Activated naive CD8-positive, alpha-beta T cell treated with anti-CD3 and anti-CD28 coated beads for 36 hours (primary cell): Measurements from ENCODE around the gene MARS1. TPM values are rescaled to one million over a fixed set of nuclear protein-coding genes. Genes with fewer than 3 reads are reported as not detected.

Experiments
- DNase-seq: peaks from one replicate; pipeline ENCODE4 v3.0.0; 2021
- H3K27ac Mint-ChIP-seq: one replicate; pipeline ENCODE4 v1.8.0; 2022; ENCODE audit warnings: mild to moderate bottlenecking, moderate library complexity, mixed read lengths
- H3K27me3 Mint-ChIP-seq: one replicate; pipeline ENCODE4 v1.8.0; 2022; ENCODE audit warnings: mild to moderate bottlenecking, mixed read lengths
- H3K36me3 Mint-ChIP-seq: one replicate; pipeline ENCODE4 v1.8.0; 2021; ENCODE audit warnings: mild to moderate bottlenecking, mixed read lengths
- H3K4me1 Mint-ChIP-seq: one replicate; pipeline ENCODE4 v1.8.0; 2021; ENCODE audit warnings: mixed read lengths
- H3K4me3 Mint-ChIP-seq: one replicate; pipeline ENCODE4 v1.8.0; 2022; ENCODE audit warnings: mild to moderate bottlenecking, moderate library complexity, mixed read lengths
- H3K9me3 Mint-ChIP-seq: one replicate; pipeline ENCODE4 v1.8.0; 2022; ENCODE audit warnings: mixed read lengths
- total RNA-seq, 2 experiments: library from RNA; stranded (reverse); gene quantifications; one replicate each; pipeline ENCODE4 v1.2.3, GENCODE V29; 2021

The MARS1 gene
- total RNA-seq, 2 experiments from 2014 or later, result 423 to 460 TPM

- Mint-ChIP-seq H3K4me3 (peak overlapping the region; percentile 85), H3K27ac (peak overlapping the region; percentile 99), H3K36me3 (peaks cover 43% of the 10 kb centered on the region), H3K9me3 (no peaks in the 10 kb centered on the region), H3K27me3 (peaks cover 4% of the 10 kb centered on the region), H3K4me1 (peaks cover 61% of the 10 kb centered on the region)
- peak; percentile 20 for DNase-seq
Measured at GRCh38 chr12:57521525-57522010, 33.7 kb downstream of the MARS1 start.

- Mint-ChIP-seq H3K4me3 (peak within 1 kb of the TSS; percentile 94), H3K36me3 (peaks cover 41% of the 10 kb centered on the region), H3K4me1 (peaks cover 63% of the 10 kb centered on the region), H3K27ac (peak within 1 kb of the TSS; percentile 99), H3K9me3 (no peaks in the 10 kb centered on the region), H3K27me3 (peaks cover 4% of the 10 kb centered on the region)
- peak; percentile 94 for DNase-seq
Measured at GRCh38 chr12:57522011-57522886, 34.4 kb downstream of the MARS1 start, which contains the start of gene MBD6. Gene MBD6, plus strand, starts transcription at chr12:57522824. Its CDS starts 1,480 bp downstream, at chr12:57524304.

- Mint-ChIP-seq H3K27ac (peak overlapping the region; percentile 92), H3K4me3 (peak overlapping the region; percentile 94), H3K4me1 (peaks cover 55% of the 10 kb centered on the region)
Measured at GRCh38 chr12:57522887-57523705, 35.2 kb downstream of the MARS1 start.

GRCh38 chr12:57523706-57524614 is 36.1 kb downstream of the MARS1 start:
- DNase-seq, result peak; percentile 25
- Mint-ChIP-seq H3K4me3 (peak overlapping the region; percentile 94), H3K36me3 (peaks cover 28% of the 10 kb centered on the region)

More at GRCh38 chr12:57522887-57523705, 35.2 kb downstream of the MARS1 start:
- no peak for DNase-seq
- no peaks in the 10 kb centered on the region for H3K9me3 Mint-ChIP-seq
- H3K36me3 Mint-ChIP-seq, result peaks cover 34% of the 10 kb centered on the region
- peaks cover 4% of the 10 kb centered on the region for H3K27me3 Mint-ChIP-seq

GRCh38 chr12:57524814-57525614 is 37.1 kb downstream of the MARS1 start:
- Mint-ChIP-seq H3K36me3 (peaks cover 18% of the 10 kb centered on the region), H3K4me1 (peaks cover 43% of the 10 kb centered on the region), H3K27ac (peak overlapping the region; percentile 70), H3K9me3 (no peaks in the 10 kb centered on the region), H3K4me3 (peak overlapping the region; percentile 94), H3K27me3 (peaks cover 4% of the 10 kb centered on the region)
- no peak for DNase-seq

More at GRCh38 chr12:57523706-57524614, 36.1 kb downstream of the MARS1 start:
- Mint-ChIP-seq H3K4me1 (peaks cover 48% of the 10 kb centered on the region), H3K27me3 (peaks cover 4% of the 10 kb centered on the region), H3K27ac (peak overlapping the region; percentile 92), H3K9me3 (no peaks in the 10 kb centered on the region)

- Mint-ChIP-seq H3K27me3 (peaks cover 4% of the 10 kb centered on the region), H3K36me3 (peaks cover 15% of the 10 kb centered on the region), H3K4me3 (no peak overlapping the region), H3K4me1 (peaks cover 43% of the 10 kb centered on the region), H3K9me3 (no peaks in the 10 kb centered on the region), H3K27ac (peak overlapping the region; percentile 70)
- no peak for DNase-seq
Measured at GRCh38 chr12:57525615-57526383, 37.9 kb downstream of the MARS1 start.

GRCh38 chr12:57526477-57527126 is 38.7 kb downstream of the MARS1 start:
- peaks cover 4% of the 10 kb centered on the region for H3K27me3 Mint-ChIP-seq
- peaks cover 35% of the 10 kb centered on the region for H3K4me1 Mint-ChIP-seq
- peaks cover 16% of the 10 kb centered on the region for H3K36me3 Mint-ChIP-seq
- no peak overlapping the region for H3K4me3 Mint-ChIP-seq
- DNase-seq, result no peak
- H3K9me3 Mint-ChIP-seq, result no peaks in the 10 kb centered on the region
- peak overlapping the region; percentile 54 for H3K27ac Mint-ChIP-seq

GRCh38 chr12:57527184-57527583 is 39.3 kb downstream of the MARS1 start:
- Mint-ChIP-seq H3K4me1 (peaks cover 29% of the 10 kb centered on the region), H3K4me3 (no peak overlapping the region), H3K36me3 (peaks cover 16% of the 10 kb centered on the region), H3K27me3 (peaks cover 1% of the 10 kb centered on the region), H3K9me3 (no peaks in the 10 kb centered on the region), H3K27ac (peak overlapping the region; percentile 54)
- no peak for DNase-seq

GRCh38 chr12:57528176-57528575 is 40.3 kb downstream of the MARS1 start:
- Mint-ChIP-seq H3K27me3 (no peaks in the 10 kb centered on the region), H3K9me3 (no peaks in the 10 kb centered on the region), H3K4me1 (peaks cover 26% of the 10 kb centered on the region), H3K36me3 (peaks cover 16% of the 10 kb centered on the region), H3K27ac (no peak overlapping the region), H3K4me3 (no peak overlapping the region)
- DNase-seq, result no peak

- Mint-ChIP-seq H3K4me1 (peaks cover 18% of the 10 kb centered on the region), H3K4me3 (no peak overlapping the region), H3K27me3 (no peaks in the 10 kb centered on the region), H3K9me3 (no peaks in the 10 kb centered on the region), H3K36me3 (peaks cover 19% of the 10 kb centered on the region), H3K27ac (no peak overlapping the region)
- no peak for DNase-seq
Measured at GRCh38 chr12:57528831-57529555, 41.1 kb downstream of the MARS1 start.

- no peak for DNase-seq
- H3K27ac Mint-ChIP-seq, result peak overlapping the region; percentile 65
- no peaks in the 10 kb centered on the region for H3K27me3 Mint-ChIP-seq
- peaks cover 10% of the 10 kb centered on the region for H3K4me1 Mint-ChIP-seq
- H3K36me3 Mint-ChIP-seq, result peaks cover 18% of the 10 kb centered on the region
- H3K4me3 Mint-ChIP-seq, result no peak overlapping the region
- no peaks in the 10 kb centered on the region for H3K9me3 Mint-ChIP-seq
Measured at GRCh38 chr12:57529831-57530230, 42.0 kb downstream of the MARS1 start.
